PFSK-1 (cell line): ENCODE measurements around the gene LATS1.

Source experiments
- FOXP2 ChIP-seq: optimal IDR thresholded peaks from 2 replicates; pipeline ENCODE3; 2011; ENCODE audit warnings: borderline replicate concordance, control low read depth, inconsistent platforms; ENCODE audit not compliant: insufficient read depth; ENCODE audit errors: extremely low read length, extremely low read depth
- POLR2AphosphoS5 ChIP-seq: IDR thresholded peaks from 2 replicates; pipeline ENCODE4 v1.6.1; 2012; ENCODE audit warnings: low read depth, mild to moderate bottlenecking, control low read depth, low read length, moderate library complexity
- REST ChIP-seq, 2 experiments: IDR thresholded peaks; 2 replicates each; pipeline versions ENCODE4 v1.6.1 to v1.8.0; 2011 to 2012; ENCODE audit warnings: low read depth in 2 of 2, low read length in 2 of 2, control low read depth in 1 of 2, inconsistent platforms in 1 of 2, mild to moderate bottlenecking in 1 of 2, moderate library complexity in 1 of 2; ENCODE audit not compliant: insufficient read depth in 1 of 2
- SIN3A ChIP-seq: IDR thresholded peaks from 2 replicates; pipeline ENCODE4 v1.6.1; 2012; ENCODE audit warnings: mild to moderate bottlenecking, low read length, moderate library complexity, borderline replicate concordance; ENCODE audit not compliant: insufficient read depth
- TAF1 ChIP-seq: IDR thresholded peaks from 2 replicates; pipeline ENCODE4 v1.6.1; 2012; ENCODE audit warnings: low read length, control low read depth, borderline replicate concordance; ENCODE audit not compliant: insufficient read depth

LATS1 gene

GRCh38 chr6:149716181-149716963 is 1.5 kb downstream of the LATS1 start:
- TF ChIP-seq REST (IDR thresholded peaks at IDR 0.05; ENCODE audit: insufficient read depth in 1 of 2, low read depth in 2 of 2, low read length in 2 of 2) = no peak
- no peak for TF ChIP-seq TAF1
- no peak for TF ChIP-seq SIN3A
- no peak for TF ChIP-seq FOXP2
- TF ChIP-seq POLR2AphosphoS5 = no peak

- no peak for TF ChIP-seq TAF1
Observed at GRCh38 chr6:149714442-149714841, 3.5 kb downstream of the LATS1 start.

GRCh38 chr6:149711711-149712110 is 6.2 kb downstream of the LATS1 start:
- no peak for TF ChIP-seq FOXP2
- no peak for TF ChIP-seq TAF1

GRCh38 chr6:149701714-149702113 is 16.2 kb downstream of the LATS1 start:
- no peak for TF ChIP-seq SIN3A
- no peak for TF ChIP-seq FOXP2
- no peak for TF ChIP-seq POLR2AphosphoS5
- TF ChIP-seq REST (IDR thresholded peaks at IDR 0.05; ENCODE audit: insufficient read depth in 1 of 2, low read depth in 2 of 2, low read length in 2 of 2) = no peak
- TF ChIP-seq TAF1 = no peak

- TF ChIP-seq POLR2AphosphoS5 (no peak), FOXP2 (no peak), REST (IDR thresholded peaks at IDR 0.05; ENCODE audit: insufficient read depth in 1 of 2, low read depth in 2 of 2, low read length in 2 of 2) (no peak), TAF1 (no peak), SIN3A (no peak)
Observed at GRCh38 chr6:149699150-149699549, 18.8 kb downstream of the LATS1 start.

GRCh38 chr6:149698175-149698574 is 19.7 kb downstream of the LATS1 start:
- TF ChIP-seq TAF1 (no peak), POLR2AphosphoS5 (no peak), FOXP2 (no peak), REST (IDR thresholded peaks at IDR 0.05; ENCODE audit: insufficient read depth in 1 of 2, low read depth in 2 of 2, low read length in 2 of 2) (no peak), SIN3A (no peak)
